ENCODE data around the gene SHISA2.

- TF ChIP-seq, protein P1, sequence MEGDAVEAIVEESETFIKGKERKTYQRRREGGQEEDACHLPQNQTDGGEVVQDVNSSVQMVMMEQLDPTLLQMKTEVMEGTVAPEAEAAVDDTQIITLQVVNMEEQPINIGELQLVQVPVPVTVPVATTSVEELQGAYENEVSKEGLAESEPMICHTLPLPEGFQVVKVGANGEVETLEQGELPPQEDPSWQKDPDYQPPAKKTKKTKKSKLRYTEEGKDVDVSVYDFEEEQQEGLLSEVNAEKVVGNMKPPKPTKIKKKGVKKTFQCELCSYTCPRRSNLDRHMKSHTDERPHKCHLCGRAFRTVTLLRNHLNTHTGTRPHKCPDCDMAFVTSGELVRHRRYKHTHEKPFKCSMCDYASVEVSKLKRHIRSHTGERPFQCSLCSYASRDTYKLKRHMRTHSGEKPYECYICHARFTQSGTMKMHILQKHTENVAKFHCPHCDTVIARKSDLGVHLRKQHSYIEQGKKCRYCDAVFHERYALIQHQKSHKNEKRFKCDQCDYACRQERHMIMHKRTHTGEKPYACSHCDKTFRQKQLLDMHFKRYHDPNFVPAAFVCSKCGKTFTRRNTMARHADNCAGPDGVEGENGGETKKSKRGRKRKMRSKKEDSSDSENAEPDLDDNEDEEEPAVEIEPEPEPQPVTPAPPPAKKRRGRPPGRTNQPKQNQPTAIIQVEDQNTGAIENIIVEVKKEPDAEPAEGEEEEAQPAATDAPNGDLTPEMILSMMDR (IDR thresholded peaks at IDR 0.05; ENCODE audit: insufficient read depth, low read length, poor library complexity, severe bottlenecking) = no peak
- TF ChIP-seq EZH2phosphoT487 (conservative IDR thresholded peaks at IDR 0.05; ENCODE audit: low read length) = no peak
These were observed 30.9 kb downstream of the SHISA2 start for GRCh38 chr13:26020891-26021290.

Data from SU-DHL-6 (cell line).